Ovary (tissue), 9 donors: ENCODE measurements around the gene BMX. TPM values are rescaled to one million over a fixed set of nuclear protein-coding genes. Genes with fewer than 3 reads are reported as not detected.

ENCODE experiments used
- DNase-seq, 5 donors: peaks; one replicate each; pipeline ENCODE4 v3.0.0-alpha.2; 2019 to 2020
- H3K27ac ChIP-seq, 2 donors: fragments of 200-600 bp; one replicate each; pipeline versions ENCODE4 v1.5.1 to v1.8.0; 2019 to 2022
- H3K27me3 ChIP-seq: fragments of 200-600 bp; one replicate; pipeline ENCODE4 v1.8.0; 2022
- H3K36me3 ChIP-seq: fragments of 200-600 bp; sonication (generic); one replicate; pipeline ENCODE4 v1.5.1; 2019
- H3K4me1 ChIP-seq: one replicate; pipeline ENCODE4 v1.8.1; 2013; ENCODE audit warnings: mild to moderate bottlenecking, moderate library complexity; ENCODE audit not compliant: insufficient read depth
- H3K4me3 ChIP-seq: fragments of 200-600 bp; sonication (generic); one replicate; pipeline ENCODE4 v1.5.1; 2017
- H3K9me3 ChIP-seq, 2 donors: fragments of 200-600 bp in 1 of 2; sonication (generic) in 1 of 2; one replicate each; pipeline versions ENCODE4 v1.5.1 to v1.8.1; 2013 to 2019; ENCODE audit warnings: mild to moderate bottlenecking in 1 of 2, moderate library complexity in 1 of 2
- EP300 ChIP-seq: sonication (generic); formaldehyde crosslinking; IDR thresholded peaks from one replicate; pipeline ENCODE4 v1.6.1; 2017; ENCODE audit warnings: antibody characterized with exemption
- POLR2A ChIP-seq: fragments of 450-650 bp; IDR thresholded peaks from one replicate; pipeline ENCODE4 v1.6.1; 2017; ENCODE audit warnings: antibody characterized with exemption, mild to moderate bottlenecking, moderate library complexity
- WGBS, 3 donors: extraction: QIAGEN DNeasy Blood & Tissue Kit in 1 of 3; methylation state at CpG; one replicate each; pipeline versions ENCODE4 v1.1.5 to v1.1.7; 2013 to 2017; 5-methylcytosine and 5-hydroxymethylcytosine counted together
- intact Hi-C, 4 donors: fragments of 100-400 bp; cut with DNase I; formaldehyde crosslinking; loops; one replicate each; pipeline versions ENCODE4 v1.11.0 to v1.15.1; 2022 to 2023
- polyA plus RNA-seq, 2 donors: library from polyadenylated mRNA; stranded (reverse); fragments of 200-250 nt in 1 of 2; fragments of 350-450 nt in 1 of 2; fragmentation: Illumina TruSeq in 1 of 2; extraction: RNeasy Lipid Tissue Mini Kit (QIAGEN cat#74804) in 1 of 2; gene quantifications; one replicate each; pipeline ENCODE4 v1.2.3, GENCODE V29; 2013 to 2014
- total RNA-seq, 7 donors: library from RNA; depleted of rRNA in 2 of 7; stranded (reverse); fragments of >200 nt in 2 of 7; fragmentation: NEBNext Ultra II Directional in 3 of 7; extraction: Animal tissue kit (Norgen Biotek cat#: 25700) in 3 of 7; gene quantifications; one replicate each; pipeline versions ENCODE4 v1.1.0 to v1.2.4, GENCODE V29; 2016 to 2023
- TF ChIP-seq, protein P1 (sequence below), 3 donors: fragments of 450-650 bp in 2 of 3; fragments of 200-600 bp in 1 of 3; IDR thresholded peaks; one replicate each; pipeline versions ENCODE4 v1.5.1 to v1.8.0; 2016 to 2022; ENCODE audit warnings: antibody characterized with exemption in 3 of 3, mild to moderate bottlenecking in 1 of 3
- donor health status: DM: no; HTN: no; CAD: no; lungs with moderate emphysema.
- donor health status: DM: no; HTN: no; CAD: no.
- donor health status: Bipolar disorder and iron deficiency.
- donor health status: DM: yes; HTN: yes; CAD: no.
- donor health status: DM: no; HTN: no; CAD: no.
- donor health status: DM: yes; HTN: yes; CAD: no.

The BMX gene
- total and polyA plus RNA-seq, 9 donors = 0.50 to 3.9 (median 1.3) TPM

DNA sequence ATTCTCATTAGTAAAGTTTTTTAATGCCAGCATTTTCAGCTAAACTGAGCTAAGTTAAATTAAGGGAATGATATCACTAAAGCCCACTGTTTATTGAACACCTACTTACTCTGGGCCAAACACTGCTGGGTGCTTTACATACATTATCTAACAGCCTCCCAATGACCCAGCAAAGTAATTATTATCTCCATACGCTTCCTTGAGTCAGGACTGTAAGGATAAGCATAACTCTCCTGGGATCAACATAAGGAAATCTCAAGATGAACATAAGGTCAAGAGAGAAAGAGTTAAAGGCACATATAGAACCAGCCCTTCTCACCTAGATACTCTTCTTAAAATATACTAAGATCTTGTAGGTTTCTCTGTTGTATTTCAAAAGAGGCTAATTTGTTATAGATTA lies 13.7 kb downstream of the BMX start:
- TF ChIP-seq POLR2A = no peak
- no peak for TF ChIP-seq EP300
- TF ChIP-seq, protein P1, sequence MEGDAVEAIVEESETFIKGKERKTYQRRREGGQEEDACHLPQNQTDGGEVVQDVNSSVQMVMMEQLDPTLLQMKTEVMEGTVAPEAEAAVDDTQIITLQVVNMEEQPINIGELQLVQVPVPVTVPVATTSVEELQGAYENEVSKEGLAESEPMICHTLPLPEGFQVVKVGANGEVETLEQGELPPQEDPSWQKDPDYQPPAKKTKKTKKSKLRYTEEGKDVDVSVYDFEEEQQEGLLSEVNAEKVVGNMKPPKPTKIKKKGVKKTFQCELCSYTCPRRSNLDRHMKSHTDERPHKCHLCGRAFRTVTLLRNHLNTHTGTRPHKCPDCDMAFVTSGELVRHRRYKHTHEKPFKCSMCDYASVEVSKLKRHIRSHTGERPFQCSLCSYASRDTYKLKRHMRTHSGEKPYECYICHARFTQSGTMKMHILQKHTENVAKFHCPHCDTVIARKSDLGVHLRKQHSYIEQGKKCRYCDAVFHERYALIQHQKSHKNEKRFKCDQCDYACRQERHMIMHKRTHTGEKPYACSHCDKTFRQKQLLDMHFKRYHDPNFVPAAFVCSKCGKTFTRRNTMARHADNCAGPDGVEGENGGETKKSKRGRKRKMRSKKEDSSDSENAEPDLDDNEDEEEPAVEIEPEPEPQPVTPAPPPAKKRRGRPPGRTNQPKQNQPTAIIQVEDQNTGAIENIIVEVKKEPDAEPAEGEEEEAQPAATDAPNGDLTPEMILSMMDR (IDR thresholded peaks at IDR 0.05) = no peak
- Histone ChIP-seq H3K9me3 (no peaks in the 10 kb centered on the region), H3K27ac (no peak overlapping the region), H3K4me1 (no peaks in the 10 kb centered on the region), H3K36me3 (no peaks in the 10 kb centered on the region), H3K27me3 (no peaks in the 10 kb centered on the region), H3K4me3 (no peak overlapping the region)
- DNase-seq = no peak
- WGBS, 3 donors = 61 to 72% (median 63%) methylated on average over 1 of the region's 1 CpG
- intact Hi-C loops = no loop called here

DNA sequence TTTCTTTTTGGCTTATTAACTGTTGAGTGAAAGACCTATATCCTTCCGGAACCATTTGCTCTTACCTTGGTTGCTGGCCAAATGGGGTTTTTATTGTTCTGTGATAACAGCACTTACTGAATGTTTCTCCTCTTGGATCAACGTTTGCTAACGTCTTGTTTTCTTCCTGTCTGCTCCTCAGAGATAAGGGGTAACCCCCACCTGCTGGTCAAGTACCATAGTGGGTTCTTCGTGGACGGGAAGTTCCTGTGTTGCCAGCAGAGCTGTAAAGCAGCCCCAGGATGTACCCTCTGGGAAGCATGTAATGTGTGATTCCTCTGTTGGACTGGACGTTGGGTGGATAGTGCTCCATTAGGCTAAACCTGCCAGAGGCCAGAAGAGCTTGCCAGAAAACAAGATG lies 15.3 kb downstream of the BMX start:
- intact Hi-C loops = no loop called here
- WGBS, 3 donors = 18 to 21% (median 19%) methylated on average over 6 of the region's 6 CpGs
- no peaks in the 10 kb centered on the region for H3K9me3 ChIP-seq
- H3K27ac ChIP-seq = no peak overlapping the region
- no peak overlapping the region for H3K4me3 ChIP-seq
- no peaks in the 10 kb centered on the region for H3K27me3 ChIP-seq
- H3K4me1 ChIP-seq = no peaks in the 10 kb centered on the region
- no peaks in the 10 kb centered on the region for H3K36me3 ChIP-seq
- TF ChIP-seq POLR2A = no peak
- no peak for TF ChIP-seq EP300
- TF ChIP-seq, protein P1 (IDR thresholded peaks at IDR 0.05) = no peak
- DNase-seq = no peak

DNA sequence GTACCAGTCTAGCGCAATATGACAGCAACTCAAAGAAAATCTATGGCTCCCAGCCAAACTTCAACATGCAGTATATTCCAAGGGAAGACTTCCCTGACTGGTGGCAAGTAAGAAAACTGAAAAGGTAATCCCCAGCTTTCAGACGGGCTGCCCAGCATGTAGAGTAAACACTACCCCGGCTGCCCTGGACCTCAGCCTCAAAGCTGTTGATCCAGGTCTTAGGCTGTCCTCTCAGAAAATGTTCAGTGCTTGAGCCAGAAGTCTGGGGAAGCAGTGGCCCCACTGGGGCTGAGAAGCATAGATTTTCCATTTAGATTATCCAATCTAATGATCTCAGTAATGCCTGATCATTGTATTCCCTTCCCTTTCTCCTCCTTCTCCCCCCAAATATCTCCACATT lies 21.9 kb downstream of the BMX start:
- Histone ChIP-seq H3K36me3 (no peaks in the 10 kb centered on the region), H3K9me3 (no peaks in the 10 kb centered on the region), H3K4me3 (no peak overlapping the region), H3K4me1 (no peaks in the 10 kb centered on the region), H3K27ac (no peak overlapping the region), H3K27me3 (no peaks in the 10 kb centered on the region)
- no peak for DNase-seq
- TF ChIP-seq POLR2A (no peak), EP300 (no peak)
- TF ChIP-seq, protein P1 (IDR thresholded peaks at IDR 0.05) = no peak
- 79 to 87% (median 81%) methylated on average over 3 of the region's 3 CpGs for WGBS, 3 donors
- intact Hi-C loops = no loop called here

DNA sequence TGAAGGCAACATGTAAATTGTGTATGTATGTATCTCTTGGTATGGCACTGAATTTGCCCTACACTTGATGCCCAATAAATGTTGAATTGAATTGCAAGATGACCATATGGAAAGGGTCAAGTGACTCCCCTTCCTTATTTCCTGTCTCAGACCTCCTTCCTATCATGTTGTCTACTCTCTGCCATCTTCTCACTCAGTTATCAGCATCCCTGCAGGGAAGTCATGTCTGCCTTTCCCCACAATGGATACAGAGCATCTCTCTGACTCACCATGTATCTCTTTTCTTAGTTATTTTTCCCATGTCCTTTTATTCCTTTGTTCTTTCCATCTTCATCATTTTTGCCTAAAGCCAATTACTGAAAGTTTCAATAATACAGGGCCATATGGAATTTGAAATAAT lies 22.5 kb downstream of the BMX start:
- DNase-seq = no peak
- no peak for TF ChIP-seq EP300
- TF ChIP-seq, protein P1 (IDR thresholded peaks at IDR 0.05) = no peak
- TF ChIP-seq POLR2A = no peak
- intact Hi-C loops = no loop called here
- no peak overlapping the region for H3K4me3 ChIP-seq
- no peaks in the 10 kb centered on the region for H3K4me1 ChIP-seq
- no peak overlapping the region for H3K27ac ChIP-seq
- H3K36me3 ChIP-seq = no peaks in the 10 kb centered on the region
- H3K27me3 ChIP-seq = no peaks in the 10 kb centered on the region
- no peaks in the 10 kb centered on the region for H3K9me3 ChIP-seq

DNA sequence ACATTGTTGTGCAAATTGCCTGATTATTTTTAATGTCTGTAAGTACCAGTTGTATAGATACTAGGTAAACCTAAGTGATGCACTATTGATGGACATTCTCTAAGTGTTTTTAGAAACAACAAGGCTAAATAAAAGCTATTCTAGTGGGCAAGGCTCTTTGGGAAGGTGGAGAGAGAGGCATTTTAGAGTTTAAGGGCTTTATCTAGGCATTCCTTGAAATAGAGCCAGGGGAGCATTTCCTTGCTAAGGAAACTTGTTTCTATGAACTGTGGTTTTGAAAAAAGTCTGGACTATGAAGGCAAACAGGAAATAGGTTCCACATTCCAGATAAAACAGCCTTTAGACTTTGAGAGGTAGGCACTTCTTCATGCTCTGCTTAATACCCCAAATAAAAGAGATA lies 23.8 kb downstream of the BMX start:
- no peaks in the 10 kb centered on the region for H3K4me1 ChIP-seq
- H3K36me3 ChIP-seq = no peaks in the 10 kb centered on the region
- no peaks in the 10 kb centered on the region for H3K9me3 ChIP-seq
- H3K27me3 ChIP-seq = no peaks in the 10 kb centered on the region
- H3K27ac ChIP-seq = no peak overlapping the region
- intact Hi-C loops = no loop called here
- no peak for DNase-seq
- no peak overlapping the region for H3K4me3 ChIP-seq
- TF ChIP-seq EP300 (no peak), POLR2A (no peak)
